ENCODE data around the gene STRADB.
"Not testable (repeated sequence)": the region's sequence is repeated elsewhere in the genome, so short reads cannot be mapped to it uniquely, and the experiment has no call there.

The STRADB gene, protein sequence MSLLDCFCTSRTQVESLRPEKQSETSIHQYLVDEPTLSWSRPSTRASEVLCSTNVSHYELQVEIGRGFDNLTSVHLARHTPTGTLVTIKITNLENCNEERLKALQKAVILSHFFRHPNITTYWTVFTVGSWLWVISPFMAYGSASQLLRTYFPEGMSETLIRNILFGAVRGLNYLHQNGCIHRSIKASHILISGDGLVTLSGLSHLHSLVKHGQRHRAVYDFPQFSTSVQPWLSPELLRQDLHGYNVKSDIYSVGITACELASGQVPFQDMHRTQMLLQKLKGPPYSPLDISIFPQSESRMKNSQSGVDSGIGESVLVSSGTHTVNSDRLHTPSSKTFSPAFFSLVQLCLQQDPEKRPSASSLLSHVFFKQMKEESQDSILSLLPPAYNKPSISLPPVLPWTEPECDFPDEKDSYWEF

DNA sequence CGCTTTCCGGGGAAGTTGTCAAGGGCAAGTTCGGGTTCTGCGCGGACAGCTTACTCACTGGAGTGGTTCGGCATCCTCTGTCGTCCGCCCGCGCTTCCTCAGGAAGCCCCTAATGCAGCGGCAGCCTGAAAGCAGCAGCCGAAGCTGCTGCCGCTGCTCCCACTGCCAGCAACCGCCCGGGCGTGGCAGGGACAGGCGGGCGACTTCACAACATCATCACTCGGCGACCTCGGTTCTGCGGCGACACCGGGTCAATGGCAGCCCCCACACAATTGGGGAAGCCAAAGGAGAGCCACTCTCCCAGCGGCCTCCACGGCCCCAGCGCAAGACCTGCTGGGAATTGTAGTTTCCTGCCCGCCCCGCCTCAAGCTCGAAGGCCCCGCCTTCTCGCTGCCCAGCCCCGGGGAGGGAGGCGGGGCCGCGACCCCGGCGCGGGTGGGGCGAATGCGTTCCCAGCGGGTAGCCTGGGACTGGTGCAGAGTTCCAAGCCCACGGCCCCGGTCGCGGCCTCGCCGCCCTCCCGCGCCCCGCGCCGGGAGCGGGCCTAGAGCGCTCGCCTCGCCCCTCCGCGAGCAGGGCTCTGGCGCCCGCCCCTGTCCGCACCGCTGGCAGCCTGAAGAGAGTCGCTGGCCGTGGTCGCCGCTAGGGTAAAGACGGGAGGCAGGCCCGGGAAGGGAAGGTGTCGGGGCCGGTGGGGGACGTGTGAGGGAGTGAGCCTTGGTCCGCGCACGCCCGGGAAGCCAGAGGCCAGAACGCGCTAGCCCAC is at the start of gene STRADB, which contains the start of gene TRAK2:
Gene STRADB (plus strand): TSS at position 449 of the 766 bp plus-strand sequence. CDS start 3,101 bp downstream, outside the sequence.
Gene TRAK2 (minus strand): TSS at position 167 of the 766 bp plus-strand sequence. CDS start 30,951 bp downstream, outside the sequence.
- peak; percentile 93 for DNase-seq

DNA sequence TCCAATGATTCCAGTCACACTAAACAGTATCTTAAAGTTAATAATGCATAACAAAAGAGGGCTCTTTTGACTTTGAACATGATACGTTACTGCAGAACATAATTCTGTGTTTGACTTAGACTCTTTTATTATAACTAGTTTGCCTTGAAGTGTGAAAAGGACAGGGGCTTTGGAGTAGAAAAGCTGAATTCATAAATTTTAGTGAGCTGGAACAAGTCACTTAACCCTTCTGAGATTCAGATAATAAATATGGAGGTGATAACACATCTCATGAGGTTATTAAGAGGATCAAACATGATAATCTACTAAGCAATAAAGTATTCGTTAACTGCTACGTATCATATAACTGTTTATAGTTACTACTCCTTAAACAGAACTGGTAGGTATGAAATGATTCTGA is 49.7 kb upstream of the STRADB start:
- DNase-seq = no peak

- no peak for DNase-seq
Observed at GRCh38 chr2:201402651-201403562, 48.6 kb upstream of the STRADB start.

DNA sequence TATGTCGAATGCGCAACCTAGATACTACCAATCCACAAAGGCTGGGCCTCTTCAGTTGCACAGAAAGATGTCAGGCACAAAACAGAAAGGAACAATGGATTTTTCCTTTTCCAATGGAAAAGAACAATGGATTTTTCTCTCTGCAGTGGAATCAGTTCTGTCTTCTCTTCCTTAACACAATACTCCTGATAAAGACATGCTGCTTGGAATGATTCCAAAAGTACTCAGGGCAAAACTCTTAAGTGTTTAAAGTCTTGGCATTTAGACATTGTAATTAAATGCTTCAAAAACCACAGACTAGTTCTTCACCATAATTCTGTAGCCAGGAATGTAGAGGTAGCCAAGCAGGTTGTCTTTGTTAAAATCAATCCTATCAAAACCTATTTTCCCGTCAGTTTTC is 47.7 kb upstream of the STRADB start:
- no peak for DNase-seq

GRCh38 chr2:201404699-201405280 is 46.8 kb upstream of the STRADB start:
- no peak for DNase-seq

DNA sequence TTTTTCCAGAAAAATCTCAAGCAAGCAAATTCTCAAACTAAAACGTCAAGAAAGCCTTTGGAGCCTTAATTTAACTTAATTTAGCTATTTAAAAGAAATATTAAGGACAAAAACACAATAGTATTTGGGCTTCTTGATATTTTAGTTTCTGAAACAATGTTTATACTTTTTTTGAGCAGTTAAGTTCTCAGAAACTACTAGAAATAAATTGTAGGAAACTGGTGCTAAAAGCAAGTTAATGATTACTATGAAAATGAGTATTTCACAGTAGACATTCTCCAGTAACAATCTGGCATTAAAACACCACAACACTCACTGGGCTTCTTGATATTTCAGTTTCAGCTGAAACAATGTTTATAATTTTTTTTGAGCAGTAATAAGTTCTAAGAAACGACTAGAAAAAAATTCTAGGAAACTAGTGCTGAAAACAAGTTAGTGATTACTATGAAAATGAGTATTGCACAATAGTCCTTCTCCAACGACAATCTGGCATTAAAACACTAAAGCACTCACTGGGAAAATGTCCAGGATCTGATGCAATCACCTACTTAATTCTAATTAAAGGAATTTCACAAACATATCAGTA is 45.4 kb upstream of the STRADB start:
- no peak for DNase-seq

DNA sequence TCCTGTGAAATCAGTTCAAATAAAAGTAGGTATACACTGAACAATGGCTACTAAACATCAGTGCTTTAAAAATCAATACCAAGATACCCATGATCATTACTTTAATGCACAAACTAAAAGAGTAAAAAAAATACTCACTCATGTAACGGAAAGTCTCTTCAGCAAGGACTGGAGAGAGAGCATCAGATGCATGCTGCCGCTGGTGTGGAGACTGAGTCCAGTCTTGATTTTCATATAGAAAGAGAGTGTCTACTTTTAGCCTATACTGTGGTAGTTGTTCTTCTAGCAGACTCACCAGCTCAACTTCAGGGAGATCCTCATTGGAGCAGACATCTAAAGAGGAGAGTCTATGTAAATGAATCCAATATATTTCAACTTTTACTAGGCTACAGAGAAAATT is 44.3 kb upstream of the STRADB start:
- DNase-seq = no peak

DNA sequence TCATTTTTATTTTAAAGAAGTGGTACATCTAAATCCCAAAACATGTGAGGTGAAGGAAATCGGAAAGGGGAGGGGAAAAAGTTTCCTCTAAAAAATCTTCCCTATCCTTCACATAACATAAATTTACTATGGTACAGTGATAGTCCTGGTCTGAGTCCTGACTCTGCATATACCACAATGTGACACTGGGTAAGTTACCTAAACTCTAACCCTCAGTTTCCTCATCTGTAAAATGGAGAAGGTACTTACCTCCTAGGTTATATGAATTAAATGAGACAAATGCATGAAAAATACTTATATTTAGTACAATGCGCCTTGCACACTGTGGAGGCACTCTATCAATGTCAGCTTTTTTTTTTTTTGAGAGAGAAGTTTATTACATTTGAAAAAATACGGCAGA is 42.6 kb upstream of the STRADB start:
- no peak for DNase-seq

DNA sequence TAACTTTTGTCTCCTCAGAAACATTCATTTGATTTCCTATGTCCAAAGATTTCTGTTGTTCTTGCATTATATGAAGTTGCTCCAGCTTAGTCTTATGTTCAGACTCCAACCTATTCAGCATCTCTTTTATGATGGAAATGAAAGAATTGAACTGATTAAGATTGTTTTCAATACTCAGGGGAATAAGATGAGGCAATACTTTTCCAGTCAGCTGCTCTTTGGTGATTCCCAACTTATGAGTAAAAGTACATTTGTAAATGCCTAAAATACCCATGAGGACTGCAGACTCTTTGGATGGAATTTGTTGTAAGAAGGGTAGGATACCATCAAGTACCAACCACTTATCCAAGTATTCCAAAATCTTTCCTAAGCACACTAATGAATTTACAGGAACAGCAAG is 40.1 kb upstream of the STRADB start:
- DNase-seq = no peak

- DNase-seq = no peak
Observed at GRCh38 chr2:201413143-201413542, 38.4 kb upstream of the STRADB start.

DNA sequence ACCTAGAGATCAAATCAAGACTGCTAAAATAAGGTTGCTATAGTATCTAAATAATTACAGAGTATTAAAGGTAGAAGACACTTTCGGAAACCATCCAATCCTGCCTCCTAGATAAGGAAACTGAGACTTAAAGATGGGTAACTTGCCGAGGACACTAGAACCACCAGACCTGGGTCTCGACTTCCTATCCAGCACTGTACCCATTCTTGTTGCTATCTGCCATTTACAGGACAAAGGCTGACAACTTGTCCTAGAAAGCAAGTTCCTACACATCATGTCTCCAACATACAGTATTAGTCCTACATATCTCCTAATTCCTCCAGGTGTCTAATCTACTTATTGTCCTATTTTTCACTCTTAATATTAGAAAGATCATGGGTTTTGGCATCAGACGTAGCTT is 38.0 kb upstream of the STRADB start:
- DNase-seq = no peak

GRCh38 chr2:201414099-201415023 is 37.2 kb upstream of the STRADB start:
- DNase-seq = no peak

- no peak for DNase-seq
Observed at GRCh38 chr2:201415149-201415548, 36.4 kb upstream of the STRADB start.

GRCh38 chr2:201419057-201419635 is 32.4 kb upstream of the STRADB start:
- no peak for DNase-seq

DNA sequence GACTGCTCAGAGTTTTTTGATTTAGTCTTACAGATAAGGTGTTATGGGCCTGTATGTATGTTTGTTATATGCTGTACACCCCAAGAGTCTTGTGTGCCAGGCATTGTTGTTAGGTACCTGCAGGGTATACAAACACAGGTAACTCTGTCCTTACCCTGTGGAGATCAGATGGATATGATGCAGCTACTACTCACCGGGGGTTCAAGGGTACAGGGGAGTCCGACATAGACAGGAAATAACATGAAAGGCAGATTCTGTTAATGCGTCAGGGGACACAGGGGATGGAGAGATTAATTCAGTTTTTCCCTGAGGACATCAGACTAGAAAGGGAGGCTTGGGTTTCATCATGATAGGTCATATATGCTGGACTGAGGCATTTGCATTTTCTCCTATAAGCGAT is 31.6 kb upstream of the STRADB start:
- DNase-seq = no peak

GRCh38 chr2:201420442-201421113 is 31.0 kb upstream of the STRADB start:
- no peak for DNase-seq

GRCh38 chr2:201425952-201426351 is 25.6 kb upstream of the STRADB start:
- DNase-seq = no peak

DNA sequence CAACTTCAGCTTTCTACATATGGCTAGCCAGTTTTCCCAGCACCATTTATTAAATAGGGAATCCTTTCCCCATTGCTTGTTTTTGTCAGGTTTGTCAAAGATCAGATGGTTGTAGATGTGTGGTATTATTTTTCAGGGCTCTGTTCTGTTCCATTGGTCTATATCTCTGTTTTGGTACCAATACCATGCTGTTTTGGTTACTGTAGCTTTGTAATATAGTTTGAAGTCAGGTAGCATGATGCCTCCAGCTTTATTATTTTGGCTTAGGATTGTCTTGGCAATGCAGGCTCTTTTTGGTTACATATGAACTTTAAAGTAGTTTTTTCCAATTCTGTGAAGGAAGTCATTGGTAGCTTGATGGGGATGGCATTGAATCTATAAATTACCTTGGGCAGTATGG is 23.2 kb upstream of the STRADB start:
- DNase-seq = not testable (repeated sequence)

GRCh38 chr2:201429835-201430234 is 21.7 kb upstream of the STRADB start:
- not testable (repeated sequence) for DNase-seq

DNA sequence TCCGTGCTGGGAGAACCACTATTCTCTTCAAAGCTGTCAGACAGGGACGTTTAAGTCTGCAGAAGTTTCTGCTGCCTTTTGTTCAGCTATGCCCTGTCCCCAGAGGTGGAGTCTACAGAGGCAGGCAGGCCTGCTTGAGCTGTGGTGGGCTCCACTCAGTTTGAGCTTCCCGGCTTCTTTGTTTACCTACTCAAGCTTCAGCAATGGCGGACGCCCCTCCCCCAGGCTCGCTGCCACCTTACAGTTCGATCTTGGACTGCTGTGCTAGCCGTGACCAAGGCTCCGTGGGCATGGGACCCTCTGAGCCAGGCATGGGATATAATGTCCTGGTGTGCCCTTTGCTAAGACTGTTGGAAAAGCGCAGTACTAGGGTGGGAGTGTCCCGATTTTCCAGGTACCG is 21.2 kb upstream of the STRADB start:
- DNase-seq = not testable (repeated sequence)
